C4-2B (cell line): Measurements from ENCODE around the gene DEGS1.

Experiments used
- ZFX ChIP-seq: fragments of 450-650 bp; IDR thresholded peaks from 2 replicates; pipeline ENCODE4 v1.6.1; 2017
- TF ChIP-seq, protein P1 (sequence below): fragments of 450-650 bp; conservative IDR thresholded peaks from 2 replicates; pipeline ENCODE4 v1.5.1; 2017; ENCODE audit warnings: mild to moderate bottlenecking

DNA sequence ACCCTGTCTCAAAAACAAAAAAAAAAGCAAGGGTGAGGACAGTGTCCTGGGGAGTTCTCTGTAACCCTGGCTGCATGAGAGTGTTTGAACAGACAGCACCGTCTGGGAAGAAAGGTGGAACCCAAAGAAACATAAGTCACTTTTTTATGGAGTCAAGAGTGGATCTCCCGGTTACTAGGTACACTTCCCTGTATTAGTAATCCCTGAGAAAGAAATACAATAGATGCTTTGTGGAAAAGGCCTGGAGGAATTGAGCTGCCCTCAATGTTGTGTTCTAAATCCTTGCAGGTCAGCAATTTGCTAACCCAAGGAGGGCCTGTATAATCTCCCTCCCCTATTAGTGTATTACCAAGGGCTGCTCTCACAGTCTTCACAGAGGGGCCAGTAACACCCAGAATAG is 16.6 kb downstream of the DEGS1 start:
- TF ChIP-seq, protein P1, sequence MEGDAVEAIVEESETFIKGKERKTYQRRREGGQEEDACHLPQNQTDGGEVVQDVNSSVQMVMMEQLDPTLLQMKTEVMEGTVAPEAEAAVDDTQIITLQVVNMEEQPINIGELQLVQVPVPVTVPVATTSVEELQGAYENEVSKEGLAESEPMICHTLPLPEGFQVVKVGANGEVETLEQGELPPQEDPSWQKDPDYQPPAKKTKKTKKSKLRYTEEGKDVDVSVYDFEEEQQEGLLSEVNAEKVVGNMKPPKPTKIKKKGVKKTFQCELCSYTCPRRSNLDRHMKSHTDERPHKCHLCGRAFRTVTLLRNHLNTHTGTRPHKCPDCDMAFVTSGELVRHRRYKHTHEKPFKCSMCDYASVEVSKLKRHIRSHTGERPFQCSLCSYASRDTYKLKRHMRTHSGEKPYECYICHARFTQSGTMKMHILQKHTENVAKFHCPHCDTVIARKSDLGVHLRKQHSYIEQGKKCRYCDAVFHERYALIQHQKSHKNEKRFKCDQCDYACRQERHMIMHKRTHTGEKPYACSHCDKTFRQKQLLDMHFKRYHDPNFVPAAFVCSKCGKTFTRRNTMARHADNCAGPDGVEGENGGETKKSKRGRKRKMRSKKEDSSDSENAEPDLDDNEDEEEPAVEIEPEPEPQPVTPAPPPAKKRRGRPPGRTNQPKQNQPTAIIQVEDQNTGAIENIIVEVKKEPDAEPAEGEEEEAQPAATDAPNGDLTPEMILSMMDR: no peak
- no peak for TF ChIP-seq ZFX
